HepG2 (cell line): ENCODE data around the gene SLC17A5. TPM values are rescaled to one million over a fixed set of nuclear protein-coding genes. Genes with fewer than 3 reads are reported as not detected.

Experiments
- CC2D1A ChIP-seq: sonication (generic); formaldehyde crosslinking; IDR thresholded peaks from 2 replicates; pipeline ENCODE4 v1.8.1; 2023; ENCODE audit warnings: mild to moderate bottlenecking, missing genetic modification reagents
- CEBPB ChIP-seq: IDR thresholded peaks from 2 replicates; pipeline ENCODE4 v1.6.1; 2011; ENCODE audit warnings: low read depth, low read length, improper control_type of control experiment, borderline replicate concordance
- HDAC2 ChIP-seq: sonication (generic); formaldehyde crosslinking; IDR thresholded peaks from 2 replicates; pipeline ENCODE4 v1.4.0; 2020; ENCODE audit warnings: missing genetic modification reagents
- HOXA3 ChIP-seq: sonication (generic); formaldehyde crosslinking; IDR thresholded peaks from 2 replicates; pipeline ENCODE4 v1.5.0; 2020; ENCODE audit warnings: missing genetic modification reagents
- IKZF4 ChIP-seq: sonication (generic); formaldehyde crosslinking; IDR thresholded peaks from 2 replicates; pipeline ENCODE4 v1.5.1; 2020; ENCODE audit warnings: borderline replicate concordance, mild to moderate bottlenecking, low read depth, missing genetic modification reagents; ENCODE audit errors: not compliant biosample characterization
- MLLT10 ChIP-seq: sonication (generic); formaldehyde crosslinking; IDR thresholded peaks from 2 replicates; pipeline ENCODE4 v1.4.0; 2020; ENCODE audit warnings: missing genetic modification reagents
- MXD4 ChIP-seq: IDR thresholded peaks from 2 replicates; pipeline ENCODE4 v1.6.1; 2016; ENCODE audit warnings: mild to moderate bottlenecking, missing biosample characterization, missing genetic modification reagents
- PCBP1 ChIP-seq: fragments of 200-400 bp; formaldehyde crosslinking; IDR thresholded peaks from 2 replicates; pipeline ENCODE4 v1.6.1; 2017; ENCODE audit warnings: mild to moderate bottlenecking, low read depth, low read length, borderline replicate concordance
- PLRG1 ChIP-seq: fragments of 450-650 bp; conservative IDR thresholded peaks from 2 replicates; pipeline ENCODE4 v1.6.1; 2016
- RELA ChIP-seq: sonication (generic); formaldehyde crosslinking; IDR thresholded peaks from 2 replicates; pipeline ENCODE4 v1.4.0; 2020; ENCODE audit warnings: missing genetic modification reagents
- SP1 ChIP-seq, 2 experiments: fragments of 450-650 bp in 1 of 2; sonication (generic) in 1 of 2; formaldehyde crosslinking in 1 of 2; IDR thresholded peaks; 2 replicates each; pipeline versions ENCODE4 v1.4.0 to v1.6.1; 2016 to 2020; ENCODE audit warnings: missing genetic modification reagents in 1 of 2
- STAT5B ChIP-seq: sonication (generic); formaldehyde crosslinking; IDR thresholded peaks from 2 replicates; pipeline ENCODE4 v1.4.0; 2020; ENCODE audit warnings: missing genetic modification reagents
- ZKSCAN8 ChIP-seq: IDR thresholded peaks from 2 replicates; pipeline ENCODE4 v1.6.1; 2016; ENCODE audit warnings: borderline replicate concordance, missing genetic modification reagents, missing compliant biosample characterization
- ZNF101 ChIP-seq: sonication (generic); formaldehyde crosslinking; IDR thresholded peaks from 2 replicates; pipeline ENCODE4 v1.4.0; 2020; ENCODE audit warnings: mild to moderate bottlenecking, low read depth, missing genetic modification reagents, borderline replicate concordance
- ZNF292 ChIP-seq: sonication (generic); formaldehyde crosslinking; IDR thresholded peaks from 2 replicates; pipeline ENCODE4 v1.8.1; 2022; ENCODE audit warnings: mild to moderate bottlenecking, low read depth, missing genetic modification reagents, borderline replicate concordance
- ZNF713 ChIP-seq: sonication (generic); formaldehyde crosslinking; IDR thresholded peaks from 2 replicates; pipeline ENCODE4 v1.4.0; 2020; ENCODE audit warnings: mild to moderate bottlenecking, missing genetic modification reagents
- polyA plus RNA-seq, 8 experiments: library from polyadenylated mRNA; depleted of rRNA in 3 of 8; stranded (reverse) in 7 of 8; unstranded in 1 of 8; fragments of >200 nt; fragmentation: Illumina TruSeq in 4 of 8; extraction: Trizol in 4 of 8; gene quantifications; 2 replicates each; pipeline versions ENCODE4 v1.2.1 to v1.2.3, GENCODE V29; 2011 to 2016; ENCODE audit warnings: low read depth in 4 of 8, missing spikeins in 1 of 8, mixed read lengths in 1 of 8; ENCODE audit not compliant: insufficient read depth in 1 of 8
- total RNA-seq, 5 experiments: library from RNA; depleted of rRNA; stranded (reverse); fragments of >200 nt; fragmentation: Illumina TruSeq; extraction: Trizol; gene quantifications; 2 replicates each; pipeline ENCODE4 v1.2.3, GENCODE V29; 2016; ENCODE audit warnings: low read depth in 1 of 5
- TF ChIP-seq, protein P1 (sequence below): sonication (generic); formaldehyde crosslinking; IDR thresholded peaks from 2 replicates; pipeline ENCODE4 v1.4.0; 2020; ENCODE audit warnings: mild to moderate bottlenecking, missing genetic modification reagents
- TF ChIP-seq, protein P2 (sequence below): sonication (generic); formaldehyde crosslinking; IDR thresholded peaks from 2 replicates; pipeline ENCODE4 v1.5.0; 2020; ENCODE audit warnings: mild to moderate bottlenecking, missing genetic modification reagents
- TF ChIP-seq, protein P3 (sequence below): sonication (generic); formaldehyde crosslinking; IDR thresholded peaks from 2 replicates; pipeline ENCODE4 v1.5.1; 2020; ENCODE audit warnings: missing genetic modification reagents, mild to moderate bottlenecking, borderline replicate concordance
- TF ChIP-seq, protein P4 (sequence below): sonication (generic); formaldehyde crosslinking; IDR thresholded peaks from 2 replicates; pipeline ENCODE4 v1.5.1; 2020; ENCODE audit warnings: missing genetic modification reagents, mild to moderate bottlenecking, borderline replicate concordance
- TF ChIP-seq, protein P5 (sequence below): sonication (generic); formaldehyde crosslinking; conservative IDR thresholded peaks from 2 replicates; pipeline ENCODE4 v1.4.0; 2020; ENCODE audit warnings: missing genetic modification reagents

SLC17A5 gene
- total and polyA plus RNA-seq, 2 of the 13 experiments (the other 11 are each of a cell fraction or from before 2014, with no cell fraction given): 18.3 to 20.5 TPM

DNA sequence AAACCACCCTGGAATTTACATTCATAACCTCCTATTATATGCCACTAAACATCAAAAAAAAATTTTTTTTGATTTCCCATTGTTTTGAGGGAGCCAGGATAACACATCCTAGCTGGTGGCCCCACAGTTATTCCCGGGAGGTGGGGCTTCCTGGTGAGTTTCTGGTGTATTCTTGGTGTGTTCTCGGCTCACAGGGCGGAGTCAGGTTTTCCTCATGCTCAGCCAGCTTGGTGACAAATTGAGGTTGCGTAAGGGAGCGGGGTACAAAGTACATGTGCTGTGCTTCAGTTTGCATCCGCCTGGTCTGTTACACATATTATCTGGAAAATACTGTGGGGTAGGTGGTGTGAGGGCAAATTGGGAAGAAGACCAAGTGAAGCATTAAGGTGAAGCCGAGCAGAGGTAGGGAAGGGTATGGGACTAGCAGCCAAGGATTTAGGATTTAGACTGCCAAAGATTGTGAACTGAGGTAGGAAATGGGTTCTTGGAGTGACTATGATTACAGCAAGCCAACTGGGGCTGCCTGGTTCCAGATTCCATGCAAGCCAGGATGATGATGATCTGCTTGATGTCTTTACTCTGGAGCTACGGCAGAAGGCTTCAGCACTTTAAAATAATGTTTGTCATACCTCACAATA, 86.7 kb downstream of the SLC17A5 start (continued):
- TF ChIP-seq, protein P1, sequence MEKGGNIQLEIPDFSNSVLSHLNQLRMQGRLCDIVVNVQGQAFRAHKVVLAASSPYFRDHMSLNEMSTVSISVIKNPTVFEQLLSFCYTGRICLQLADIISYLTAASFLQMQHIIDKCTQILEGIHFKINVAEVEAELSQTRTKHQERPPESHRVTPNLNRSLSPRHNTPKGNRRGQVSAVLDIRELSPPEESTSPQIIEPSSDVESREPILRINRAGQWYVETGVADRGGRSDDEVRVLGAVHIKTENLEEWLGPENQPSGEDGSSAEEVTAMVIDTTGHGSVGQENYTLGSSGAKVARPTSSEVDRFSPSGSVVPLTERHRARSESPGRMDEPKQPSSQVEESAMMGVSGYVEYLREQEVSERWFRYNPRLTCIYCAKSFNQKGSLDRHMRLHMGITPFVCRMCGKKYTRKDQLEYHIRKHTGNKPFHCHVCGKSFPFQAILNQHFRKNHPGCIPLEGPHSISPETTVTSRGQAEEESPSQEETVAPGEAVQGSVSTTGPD (CRISPR knock-in tag): peak; percentile 100
- TF ChIP-seq ZNF713 (CRISPR knock-in tag): no peak
- TF ChIP-seq PCBP1: no peak
- TF ChIP-seq IKZF4 (CRISPR knock-in tag): peak; percentile 49
- peak; percentile 71; the same call in 1 of the 2 replicates for TF ChIP-seq ZNF292
- TF ChIP-seq SP1 (IDR thresholded peaks at IDR 0.05): no peak
- peak; percentile 54 for TF ChIP-seq SP1 (CRISPR knock-in tag; IDR thresholded peaks at IDR 0.05)
- TF ChIP-seq HDAC2 (CRISPR knock-in tag): peak; percentile 96
- TF ChIP-seq ZNF101: no peak
- TF ChIP-seq ZKSCAN8 (CRISPR knock-in tag): no peak
- TF ChIP-seq, protein P2, sequence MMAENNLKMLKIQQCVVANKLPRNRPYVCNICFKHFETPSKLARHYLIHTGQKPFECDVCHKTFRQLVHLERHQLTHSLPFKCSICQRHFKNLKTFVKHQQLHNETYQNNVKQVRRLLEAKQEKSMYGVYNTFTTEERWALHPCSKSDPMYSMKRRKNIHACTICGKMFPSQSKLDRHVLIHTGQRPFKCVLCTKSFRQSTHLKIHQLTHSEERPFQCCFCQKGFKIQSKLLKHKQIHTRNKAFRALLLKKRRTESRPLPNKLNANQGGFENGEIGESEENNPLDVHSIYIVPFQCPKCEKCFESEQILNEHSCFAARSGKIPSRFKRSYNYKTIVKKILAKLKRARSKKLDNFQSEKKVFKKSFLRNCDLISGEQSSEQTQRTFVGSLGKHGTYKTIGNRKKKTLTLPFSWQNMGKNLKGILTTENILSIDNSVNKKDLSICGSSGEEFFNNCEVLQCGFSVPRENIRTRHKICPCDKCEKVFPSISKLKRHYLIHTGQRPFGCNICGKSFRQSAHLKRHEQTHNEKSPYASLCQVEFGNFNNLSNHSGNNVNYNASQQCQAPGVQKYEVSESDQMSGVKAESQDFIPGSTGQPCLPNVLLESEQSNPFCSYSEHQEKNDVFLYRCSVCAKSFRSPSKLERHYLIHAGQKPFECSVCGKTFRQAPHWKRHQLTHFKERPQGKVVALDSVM (CRISPR knock-in tag): 0 out of 2 replicates have a peak, but pooled peaks have one; percentile 7
- TF ChIP-seq CEBPB: peak; percentile 99
- TF ChIP-seq, protein P3, sequence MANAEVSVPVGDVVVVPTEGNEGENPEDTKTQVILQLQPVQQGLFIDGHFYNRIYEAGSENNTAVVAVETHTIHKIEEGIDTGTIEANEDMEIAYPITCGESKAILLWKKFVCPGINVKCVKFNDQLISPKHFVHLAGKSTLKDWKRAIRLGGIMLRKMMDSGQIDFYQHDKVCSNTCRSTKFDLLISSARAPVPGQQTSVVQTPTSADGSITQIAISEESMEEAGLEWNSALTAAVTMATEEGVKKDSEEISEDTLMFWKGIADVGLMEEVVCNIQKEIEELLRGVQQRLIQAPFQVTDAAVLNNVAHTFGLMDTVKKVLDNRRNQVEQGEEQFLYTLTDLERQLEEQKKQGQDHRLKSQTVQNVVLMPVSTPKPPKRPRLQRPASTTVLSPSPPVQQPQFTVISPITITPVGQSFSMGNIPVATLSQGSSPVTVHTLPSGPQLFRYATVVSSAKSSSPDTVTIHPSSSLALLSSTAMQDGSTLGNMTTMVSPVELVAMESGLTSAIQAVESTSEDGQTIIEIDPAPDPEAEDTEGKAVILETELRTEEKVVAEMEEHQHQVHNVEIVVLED (CRISPR knock-in tag): no peak
- TF ChIP-seq STAT5B (CRISPR knock-in tag): 0 out of 2 replicates have a peak, but pooled peaks have one; percentile 40
- TF ChIP-seq CC2D1A (CRISPR knock-in tag): no peak
- TF ChIP-seq PLRG1: no peak
- TF ChIP-seq, protein P4, sequence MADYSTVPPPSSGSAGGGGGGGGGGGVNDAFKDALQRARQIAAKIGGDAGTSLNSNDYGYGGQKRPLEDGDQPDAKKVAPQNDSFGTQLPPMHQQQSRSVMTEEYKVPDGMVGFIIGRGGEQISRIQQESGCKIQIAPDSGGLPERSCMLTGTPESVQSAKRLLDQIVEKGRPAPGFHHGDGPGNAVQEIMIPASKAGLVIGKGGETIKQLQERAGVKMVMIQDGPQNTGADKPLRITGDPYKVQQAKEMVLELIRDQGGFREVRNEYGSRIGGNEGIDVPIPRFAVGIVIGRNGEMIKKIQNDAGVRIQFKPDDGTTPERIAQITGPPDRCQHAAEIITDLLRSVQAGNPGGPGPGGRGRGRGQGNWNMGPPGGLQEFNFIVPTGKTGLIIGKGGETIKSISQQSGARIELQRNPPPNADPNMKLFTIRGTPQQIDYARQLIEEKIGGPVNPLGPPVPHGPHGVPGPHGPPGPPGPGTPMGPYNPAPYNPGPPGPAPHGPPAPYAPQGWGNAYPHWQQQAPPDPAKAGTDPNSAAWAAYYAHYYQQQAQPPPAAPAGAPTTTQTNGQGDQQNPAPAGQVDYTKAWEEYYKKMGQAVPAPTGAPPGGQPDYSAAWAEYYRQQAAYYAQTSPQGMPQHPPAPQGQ (CRISPR knock-in tag): no peak
- TF ChIP-seq, protein P5, sequence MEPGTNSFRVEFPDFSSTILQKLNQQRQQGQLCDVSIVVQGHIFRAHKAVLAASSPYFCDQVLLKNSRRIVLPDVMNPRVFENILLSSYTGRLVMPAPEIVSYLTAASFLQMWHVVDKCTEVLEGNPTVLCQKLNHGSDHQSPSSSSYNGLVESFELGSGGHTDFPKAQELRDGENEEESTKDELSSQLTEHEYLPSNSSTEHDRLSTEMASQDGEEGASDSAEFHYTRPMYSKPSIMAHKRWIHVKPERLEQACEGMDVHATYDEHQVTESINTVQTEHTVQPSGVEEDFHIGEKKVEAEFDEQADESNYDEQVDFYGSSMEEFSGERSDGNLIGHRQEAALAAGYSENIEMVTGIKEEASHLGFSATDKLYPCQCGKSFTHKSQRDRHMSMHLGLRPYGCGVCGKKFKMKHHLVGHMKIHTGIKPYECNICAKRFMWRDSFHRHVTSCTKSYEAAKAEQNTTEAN (CRISPR knock-in tag): peak; percentile 57; the same call in 1 of the 2 replicates
- TF ChIP-seq RELA: no peak
- no peak for TF ChIP-seq MLLT10 (CRISPR knock-in tag)
- TF ChIP-seq HOXA3 (CRISPR knock-in tag): peak; percentile 94
- TF ChIP-seq MXD4 (CRISPR knock-in tag): peak; percentile 60; the same call in 1 of the 2 replicates
